HCT116 (cell line): Measurements from ENCODE around the gene RGSL1. TPM values are rescaled to one million over a fixed set of nuclear protein-coding genes. Genes with fewer than 3 reads are reported as not detected.

Experiments used
- ATAC-seq: fragments of 200-7000 bp; cut with Tn5 transposase; 2 replicates; pipeline ENCODE4 v1.9.1; 2020; ENCODE audit warnings: mild to moderate bottlenecking, moderate library complexity
- BruUV-seq: library from RNA; stranded (reverse); fragments of 400-500 nt; replicated peaks from 2 replicates; lab custom pipeline; 2021; lab: Mats Ljungman, UMichigan
- CTCF ChIA-PET: fragments of 300-600 bp; sonication (Branson Sonifier 250); formaldehyde crosslinking; loops from one replicate; lab custom pipeline; 2021; ENCODE audit warnings: antibody characterized with exemption; lab: Charles Lee
- POLR2A ChIA-PET: fragments of 300-600, 350-600 bp; sonication (Branson Sonifier 250); formaldehyde crosslinking; loops from one replicate; lab custom pipeline; 2021; ENCODE audit warnings: antibody characterized with exemption; lab: Charles Lee
- RAD21 ChIA-PET, 2 experiments: fragments of 300-600 bp; sonication (Branson Sonifier 250); formaldehyde crosslinking; loops; one replicate each; lab custom pipeline; 2023; ENCODE audit warnings: low total read pairs in 2 of 2; ENCODE audit not compliant: uncharacterized antibody in 2 of 2, unreplicated experiment in 2 of 2, low non-redundant PET in 1 of 2; lab: Charles Lee
- DNase-seq: peaks from one replicate; pipeline ENCODE4 v3.0.0-alpha.2; 2010; ENCODE audit warnings: low read depth, low spot score
- H2AFZ ChIP-seq: fragments of 200-600 bp; shearing (Covaris generic), sonication (generic); 2 replicates; pipeline ENCODE4 v1.6.1; 2017; ENCODE audit warnings: low read depth, mixed run types, mixed read lengths, antibody characterized with exemption, low read length; ENCODE audit not compliant: poor library complexity, severe bottlenecking
- H3K27ac ChIP-seq: 2 replicates; pipeline ENCODE4 v1.5.1; 2012; ENCODE audit warnings: low read depth, low read length
- H3K27me3 ChIP-seq: fragments of 200-600 bp; sonication (generic); 2 replicates; pipeline ENCODE4 v1.6.1; 2016; ENCODE audit warnings: mixed run types, low read length, mixed read lengths; ENCODE audit not compliant: insufficient read depth
- H3K36me3 ChIP-seq, 2 experiments: fragments of 200-500 bp in 1 of 2; fragments of 200-600 bp in 1 of 2; sonication (Bioruptor generic) in 1 of 2; sonication (generic) in 1 of 2; 2 replicates each; pipeline versions ENCODE4 v1.5.1 to v1.6.1; 2014 to 2016; ENCODE audit warnings: low read length in 2 of 2, inconsistent platforms in 1 of 2, mixed read lengths in 1 of 2, mixed run types in 1 of 2; ENCODE audit not compliant: insufficient read depth in 2 of 2, control insufficient read depth in 1 of 2
- H3K4me1 ChIP-seq, 2 experiments: fragments of 200-600 bp in 1 of 2; sonication (generic) in 1 of 2; 2 replicates each; pipeline versions ENCODE4 v1.5.1 to v1.6.1; 2012 to 2017; ENCODE audit warnings: low read length in 2 of 2, inconsistent platforms in 1 of 2, mild to moderate bottlenecking in 1 of 2, mixed read lengths in 1 of 2, mixed run types in 1 of 2, moderate library complexity in 1 of 2; ENCODE audit not compliant: insufficient read depth in 2 of 2, control insufficient read depth in 1 of 2
- H3K4me2 ChIP-seq: fragments of 200-600 bp; sonication (generic); 2 replicates; pipeline ENCODE4 v1.6.1; 2017; ENCODE audit warnings: mixed run types, low read length, mixed read lengths
- H3K4me3 ChIP-seq, 2 experiments: fragments of 200-600 bp in 1 of 2; sonication (generic) in 1 of 2; replicated peaks in 1 of 2; 2 replicates each; pipeline ENCODE4 v1.5.1; 2011 to 2016; ENCODE audit warnings: low read length in 2 of 2, control low read depth in 1 of 2, low read depth in 1 of 2, mild to moderate bottlenecking in 1 of 2, mixed read lengths in 1 of 2, mixed run types in 1 of 2
- H3K79me2 ChIP-seq: fragments of 200-600 bp; sonication (generic); 2 replicates; pipeline ENCODE4 v1.6.1; 2017; ENCODE audit warnings: mild to moderate bottlenecking, mixed run types, low read length, moderate library complexity, mixed read lengths; ENCODE audit not compliant: insufficient read depth
- H3K9ac ChIP-seq: fragments of 200-600 bp; sonication (generic); 2 replicates; pipeline ENCODE4 v1.6.1; 2016; ENCODE audit warnings: low read length, mixed read lengths
- H3K9me2 ChIP-seq: fragments of 200-600 bp; sonication (generic), shearing (Covaris generic); 2 replicates; pipeline ENCODE4 v1.6.1; 2017; ENCODE audit warnings: mixed run types, mild to moderate bottlenecking, moderate library complexity; ENCODE audit not compliant: insufficient read depth
- H3K9me3 ChIP-seq, 2 experiments: fragments of 200-500 bp in 1 of 2; fragments of 200-600 bp in 1 of 2; sonication (Bioruptor generic) in 1 of 2; sonication (generic) in 1 of 2; 2 replicates each; pipeline ENCODE4 v1.6.1; 2014 to 2017; ENCODE audit warnings: low read length in 2 of 2, mixed read lengths in 2 of 2, inconsistent platforms in 1 of 2, low read depth in 1 of 2, mild to moderate bottlenecking in 1 of 2, mixed run types in 1 of 2, moderate library complexity in 1 of 2; ENCODE audit not compliant: control insufficient read depth in 1 of 2, insufficient read depth in 1 of 2
- H4K20me1 ChIP-seq: fragments of 200-600 bp; sonication (generic), shearing (Covaris generic); 2 replicates; pipeline ENCODE4 v1.6.1; 2017; ENCODE audit warnings: mixed run types, mild to moderate bottlenecking, moderate library complexity; ENCODE audit not compliant: insufficient read depth
- CTCF ChIP-seq, 3 experiments: fragments of 200-600 bp in 1 of 3; sonication (generic) in 1 of 3; IDR thresholded peaks in 2 of 3; conservative IDR thresholded peaks in 1 of 3; 2 replicates each; pipeline ENCODE4 v1.5.1; 2012 to 2017; ENCODE audit warnings: low read depth in 2 of 3, low read length in 2 of 3, antibody characterized with exemption in 1 of 3, borderline replicate concordance in 1 of 3, control low read depth in 1 of 3, mild to moderate bottlenecking in 1 of 3, mixed read lengths in 1 of 3, mixed run types in 1 of 3, moderate library complexity in 1 of 3; ENCODE audit not compliant: insufficient read depth in 1 of 3
- EGR1 ChIP-seq: IDR thresholded peaks from 2 replicates; pipeline ENCODE4 v1.6.1; 2012; ENCODE audit warnings: low read depth
- ELF1 ChIP-seq: IDR thresholded peaks from 2 replicates; pipeline ENCODE4 v1.6.1; 2012; ENCODE audit warnings: low read depth, borderline replicate concordance
- EZH2 ChIP-seq: fragments of 200-600 bp; sonication (generic); IDR thresholded peaks from 2 replicates; pipeline ENCODE4 v1.6.1; 2017; ENCODE audit warnings: antibody characterized with exemption, mixed run types
- EZH2phosphoT487 ChIP-seq: fragments of 200-600 bp; IDR thresholded peaks from 2 replicates; pipeline ENCODE4 v1.6.1; 2018; ENCODE audit warnings: antibody characterized with exemption, borderline replicate concordance
- JUND ChIP-seq: IDR thresholded peaks from 2 replicates; pipeline ENCODE4 v1.6.1; 2012
- POLR2A ChIP-seq: IDR thresholded peaks from 2 replicates; pipeline ENCODE4 v1.7.0; 2011; ENCODE audit warnings: borderline replicate concordance; ENCODE audit not compliant: insufficient read depth, insufficient read length; ENCODE audit errors: extremely low read depth
- POLR2AphosphoS5 ChIP-seq: IDR thresholded peaks from 2 replicates; pipeline ENCODE4 v1.6.1; 2011; ENCODE audit warnings: mild to moderate bottlenecking, low read depth, low read length, moderate library complexity
- RAD21 ChIP-seq: IDR thresholded peaks from 2 replicates; pipeline ENCODE4 v1.6.1; 2012; ENCODE audit warnings: low read depth, mild to moderate bottlenecking
- SIN3A ChIP-seq: IDR thresholded peaks from 2 replicates; pipeline ENCODE4 v1.6.1; 2012; ENCODE audit warnings: low read depth
- TCF7L2 ChIP-seq: IDR thresholded peaks from 2 replicates; pipeline ENCODE4 v1.7.0; 2011; ENCODE audit warnings: borderline replicate concordance, inconsistent platforms; ENCODE audit not compliant: insufficient read depth, insufficient read length; ENCODE audit errors: extremely low read depth
- ZNF274 ChIP-seq: fragments of 200-500 bp; sonication (Bioruptor generic); IDR thresholded peaks from 2 replicates; pipeline ENCODE4 v1.6.1; 2014; ENCODE audit warnings: mild to moderate bottlenecking, low read depth, low read length, inconsistent platforms
- intact Hi-C: fragments of 100-400 bp; cut with micrococcal nuclease; formaldehyde crosslinking; loops from 2 replicates; pipeline ENCODE4 v1.10.0; 2022
- total RNA-seq: library from RNA; stranded (reverse); gene quantifications from one replicate; pipeline ENCODE4 v1.2.1, GENCODE V29; 2021; ENCODE audit not compliant: unreplicated experiment
- TF ChIP-seq, protein P1 (sequence below): IDR thresholded peaks from 2 replicates; pipeline ENCODE4 v1.6.1; 2012

RGSL1 gene
- total RNA-seq, 1 experiment from 2014 or later = not detected

DNA sequence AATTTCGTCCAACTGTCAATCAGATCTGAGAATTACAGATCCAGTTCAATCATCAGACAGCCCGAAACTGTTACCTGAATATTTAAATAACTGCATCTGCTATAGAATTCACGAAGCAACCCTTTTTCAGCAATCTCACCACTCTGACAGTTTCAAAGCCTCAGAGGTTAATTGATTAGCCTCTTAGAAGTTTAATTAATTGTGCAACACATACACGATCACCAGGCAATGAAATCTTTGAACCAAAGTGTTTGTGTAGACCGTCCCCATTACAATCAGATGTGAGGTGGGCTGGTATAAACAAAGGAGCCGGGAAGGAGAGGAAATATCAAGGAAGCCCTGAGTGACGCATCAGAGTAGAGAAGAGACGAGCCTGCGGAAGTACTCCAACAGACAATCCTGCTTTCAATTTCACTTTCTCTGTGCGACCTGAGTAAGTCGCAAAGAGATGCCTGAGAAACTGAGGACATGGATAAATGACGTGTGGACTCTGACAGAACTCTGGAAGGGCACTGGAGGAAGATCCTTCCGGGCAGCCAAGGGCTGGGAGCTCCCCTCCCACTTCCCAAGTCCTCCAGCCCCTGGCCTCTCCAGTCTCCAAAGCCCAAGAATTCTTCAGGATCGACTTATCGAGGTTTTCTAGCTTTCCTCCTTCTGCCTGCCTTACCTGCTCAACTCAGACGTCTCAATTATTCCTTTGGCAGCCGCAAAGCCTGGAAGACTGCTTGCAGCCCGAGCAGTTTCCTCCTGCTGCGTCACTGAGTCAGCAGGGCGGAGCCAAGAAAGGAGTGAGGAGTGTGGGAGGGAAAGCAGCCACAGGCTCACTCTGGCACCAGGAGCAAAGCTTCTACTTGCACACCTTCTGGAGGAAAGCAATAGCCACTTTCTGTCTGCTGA is 138.8 kb downstream of the RGSL1 start, which contains the start of gene RNASEL:
Gene RNASEL, minus strand, starts transcription at position 757 of the 897 bp plus-strand sequence. CDS start 2,450 bp downstream, outside the sequence.
- ChIA-PET RAD21 (interaction anchor here in 1 of 2 experiments (0.8 kb wide), 1 partner anchor 194 kb away, joined by 3 read pairs; no protein-coding TSS in a partner anchor), POLR2A (interaction anchor here (0.5 to 1.7 kb wide), 4 partner anchors 9 to 1566 kb away, joined by 3 to 5 read pairs (median 4); no protein-coding TSS in a partner anchor), CTCF (interaction anchor here (1.2 to 1.8 kb wide), 4 partner anchors 104 to 198 kb away, joined by 4 to 7 read pairs (median 6); no protein-coding TSS in a partner anchor)
- no peaks in the 10 kb centered on the region for H3K9me3 ChIP-seq
- TF ChIP-seq POLR2AphosphoS5 (peak; percentile 87), ELF1 (peak; percentile 28; the same call in 1 of the 2 replicates), JUND (0 out of 2 replicates have a peak, but pooled peaks have one; percentile 29), ZNF274 (no peak), SIN3A (no peak), POLR2A (peak; percentile 54), EGR1 (no peak), EZH2 (no peak), TCF7L2 (no peak), CTCF (IDR thresholded peaks at IDR 0.05 in 2 of 3, conservative IDR thresholded peaks at IDR 0.05 in 1 of 3; ENCODE audit: borderline replicate concordance in 1 of 3, insufficient read depth in 1 of 3, low read depth in 2 of 3, low read length in 2 of 3) (no peak), EZH2phosphoT487 (no peak), RAD21 (no peak)
- TF ChIP-seq, protein P1, sequence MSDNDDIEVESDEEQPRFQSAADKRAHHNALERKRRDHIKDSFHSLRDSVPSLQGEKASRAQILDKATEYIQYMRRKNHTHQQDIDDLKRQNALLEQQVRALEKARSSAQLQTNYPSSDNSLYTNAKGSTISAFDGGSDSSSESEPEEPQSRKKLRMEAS = no peak
- no peaks in the 10 kb centered on the region for H4K20me1 ChIP-seq
- H3K9ac ChIP-seq = peak within 1 kb of the TSS; percentile 62
- no peaks in the 10 kb centered on the region for H3K36me3 ChIP-seq
- H3K27me3 ChIP-seq = no peaks in the 10 kb centered on the region
- peak within 1 kb of the TSS; percentile 82 for H3K4me2 ChIP-seq
- H3K9me2 ChIP-seq = no peaks in the 10 kb centered on the region
- intact Hi-C loops = no loop called here
- H2AFZ ChIP-seq = peak within 1 kb of the TSS; percentile 91
- ATAC-seq = peak; percentile 99
- peak within 1 kb of the TSS; percentile 65 for H3K27ac ChIP-seq
- peak; percentile 35 for DNase-seq
- BruUV-seq = TSS peak; percentile 81
- H3K4me1 ChIP-seq = peaks cover 0 to 13% of the 10 kb centered on the region in 2 experiments; a peak in 2 of 4 replicates
- H3K79me2 ChIP-seq = no peaks in the 10 kb centered on the region
- peak within 1 kb of the TSS; percentile 63 to 69 for H3K4me3 ChIP-seq
